ENCODE results near the gene PLOD2. TPM values are rescaled to one million over a fixed set of nuclear protein-coding genes. Genes with fewer than 3 reads are reported as not detected.

The PLOD2 gene
- total and polyA plus RNA-seq, 4 donors: 18.6 to 57.0 (median 24.3) TPM

DNA sequence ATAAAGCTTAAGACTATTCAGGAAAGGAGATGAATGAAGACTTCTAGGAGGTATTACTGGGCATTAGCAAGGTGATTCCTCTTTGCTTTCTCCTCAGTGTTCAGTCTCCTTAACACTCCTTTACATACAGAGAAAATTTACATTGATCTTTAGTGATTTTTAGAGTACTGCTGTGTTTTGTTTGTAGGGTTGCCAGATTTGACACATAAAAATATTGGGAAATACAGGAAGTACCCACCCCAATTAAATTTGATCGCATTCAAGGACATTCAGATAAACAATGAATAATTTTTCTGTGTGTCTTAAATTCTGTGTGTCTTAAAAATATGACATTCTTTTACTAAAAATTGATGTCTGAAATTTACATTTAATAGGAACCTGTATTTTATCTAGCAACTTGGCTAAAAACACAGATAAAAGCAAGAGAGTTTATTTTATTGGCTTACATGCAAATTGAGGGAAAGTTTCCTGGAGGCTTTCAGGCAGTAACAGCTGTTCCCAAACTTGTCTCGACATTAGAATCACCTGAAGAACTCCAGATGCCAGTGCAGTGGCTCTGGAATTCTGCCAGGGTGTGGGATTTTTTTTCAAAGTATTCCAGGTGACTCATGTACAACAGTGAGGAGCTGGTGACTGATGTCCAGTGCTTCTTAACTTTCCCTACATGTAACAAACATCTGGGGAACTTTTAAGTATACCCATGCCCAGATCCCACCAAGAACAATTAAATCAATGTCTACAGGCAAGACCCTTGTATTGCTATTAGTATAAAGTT is 23.4 kb upstream of the PLOD2 start:
- no peak overlapping the region for H3K4me3 ChIP-seq (ENCODE audit: low read depth in 1 of 3, low read length in 3 of 3)
- H3K27ac ChIP-seq (ENCODE audit: low read depth in 1 of 2, low read length in 2 of 2): no peak overlapping the region
- peaks cover 0 to 2% (median 0%) of the 10 kb centered on the region in 4 donors for H3K4me1 ChIP-seq (ENCODE audit: control insufficient read depth in 4 of 4, insufficient read depth in 4 of 4, low read length in 3 of 4)
- no peak for TF ChIP-seq NR2F2 (IDR thresholded peaks at IDR 0.05)
- no peak for TF ChIP-seq GABPA (IDR thresholded peaks at IDR 0.05 in 1 of 2, conservative IDR thresholded peaks at IDR 0.05 in 1 of 2)
- TF ChIP-seq TAF1 (conservative IDR thresholded peaks at IDR 0.05): no peak
- TF ChIP-seq FOXA1 (IDR thresholded peaks at IDR 0.05): no peak
- no peak for TF ChIP-seq HNF4A (conservative IDR thresholded peaks at IDR 0.05)
- no peak for TF ChIP-seq SP1 (IDR thresholded peaks at IDR 0.05)
- TF ChIP-seq, protein P1, sequence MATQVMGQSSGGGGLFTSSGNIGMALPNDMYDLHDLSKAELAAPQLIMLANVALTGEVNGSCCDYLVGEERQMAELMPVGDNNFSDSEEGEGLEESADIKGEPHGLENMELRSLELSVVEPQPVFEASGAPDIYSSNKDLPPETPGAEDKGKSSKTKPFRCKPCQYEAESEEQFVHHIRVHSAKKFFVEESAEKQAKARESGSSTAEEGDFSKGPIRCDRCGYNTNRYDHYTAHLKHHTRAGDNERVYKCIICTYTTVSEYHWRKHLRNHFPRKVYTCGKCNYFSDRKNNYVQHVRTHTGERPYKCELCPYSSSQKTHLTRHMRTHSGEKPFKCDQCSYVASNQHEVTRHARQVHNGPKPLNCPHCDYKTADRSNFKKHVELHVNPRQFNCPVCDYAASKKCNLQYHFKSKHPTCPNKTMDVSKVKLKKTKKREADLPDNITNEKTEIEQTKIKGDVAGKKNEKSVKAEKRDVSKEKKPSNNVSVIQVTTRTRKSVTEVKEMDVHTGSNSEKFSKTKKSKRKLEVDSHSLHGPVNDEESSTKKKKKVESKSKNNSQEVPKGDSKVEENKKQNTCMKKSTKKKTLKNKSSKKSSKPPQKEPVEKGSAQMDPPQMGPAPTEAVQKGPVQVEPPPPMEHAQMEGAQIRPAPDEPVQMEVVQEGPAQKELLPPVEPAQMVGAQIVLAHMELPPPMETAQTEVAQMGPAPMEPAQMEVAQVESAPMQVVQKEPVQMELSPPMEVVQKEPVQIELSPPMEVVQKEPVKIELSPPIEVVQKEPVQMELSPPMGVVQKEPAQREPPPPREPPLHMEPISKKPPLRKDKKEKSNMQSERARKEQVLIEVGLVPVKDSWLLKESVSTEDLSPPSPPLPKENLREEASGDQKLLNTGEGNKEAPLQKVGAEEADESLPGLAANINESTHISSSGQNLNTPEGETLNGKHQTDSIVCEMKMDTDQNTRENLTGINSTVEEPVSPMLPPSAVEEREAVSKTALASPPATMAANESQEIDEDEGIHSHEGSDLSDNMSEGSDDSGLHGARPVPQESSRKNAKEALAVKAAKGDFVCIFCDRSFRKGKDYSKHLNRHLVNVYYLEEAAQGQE (IDR thresholded peaks at IDR 0.05): no peak
- TF ChIP-seq EGR1 (IDR thresholded peaks at IDR 0.05; ENCODE audit: low read depth in 2 of 2): no peak
- no peak for TF ChIP-seq HNF4G (IDR thresholded peaks at IDR 0.05)
- no peak for TF ChIP-seq RXRA (IDR thresholded peaks at IDR 0.05)
- TF ChIP-seq RAD21 (IDR thresholded peaks at IDR 0.05): no peak
- no peak for TF ChIP-seq JUND (IDR thresholded peaks at IDR 0.05)
- no peak for TF ChIP-seq CTCF (IDR thresholded peaks at IDR 0.05; ENCODE audit: low read depth, low read length, missing input control)
- TF ChIP-seq ATF3 (IDR thresholded peaks at IDR 0.05): no peak
- TF ChIP-seq, protein P2, sequence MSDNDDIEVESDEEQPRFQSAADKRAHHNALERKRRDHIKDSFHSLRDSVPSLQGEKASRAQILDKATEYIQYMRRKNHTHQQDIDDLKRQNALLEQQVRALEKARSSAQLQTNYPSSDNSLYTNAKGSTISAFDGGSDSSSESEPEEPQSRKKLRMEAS (IDR thresholded peaks at IDR 0.05): no peak
- H3K27me3 ChIP-seq (ENCODE audit: control insufficient read depth in 4 of 4, insufficient read depth in 4 of 4, low read length in 3 of 4): no peaks in the 10 kb centered on the region
- H3K9ac ChIP-seq (ENCODE audit: low read depth in 1 of 2, low read length in 2 of 2): no peak overlapping the region
- peaks cover 0 to 5% (median 1%) of the 10 kb centered on the region in 4 donors for H3K36me3 ChIP-seq (ENCODE audit: control insufficient read depth in 4 of 4, insufficient read depth in 3 of 4, low read depth in 1 of 4, low read length in 3 of 4)
- no peak for DNase-seq (ENCODE audit: low spot score)
- WGBS: 41% methylated on average over 2 of the region's 2 CpGs
- no peaks in the 10 kb centered on the region for H3K9me3 ChIP-seq (ENCODE audit: control insufficient read depth in 4 of 4, low read length in 3 of 4)

DNA sequence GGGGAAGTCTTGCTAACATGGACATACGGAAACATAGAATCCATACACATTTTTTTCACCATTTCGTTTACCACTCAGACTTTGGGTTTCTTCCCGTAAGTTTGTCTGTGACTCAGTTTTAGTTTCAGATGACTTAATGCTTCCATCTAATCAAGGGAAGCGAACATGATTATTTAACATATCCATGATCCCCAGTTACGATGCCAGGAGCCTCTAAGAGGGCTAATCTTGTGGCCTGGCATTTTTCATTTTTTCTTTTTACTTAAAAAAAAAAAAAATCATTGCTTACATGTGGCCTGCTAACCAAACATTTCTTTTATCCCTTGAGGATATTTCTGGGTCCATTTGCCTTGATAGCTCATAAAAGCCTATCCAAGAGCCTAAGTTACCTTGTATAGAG is 20.2 kb upstream of the PLOD2 start:
- no peak overlapping the region for H3K4me3 ChIP-seq (ENCODE audit: low read depth in 1 of 3, low read length in 3 of 3)
- TF ChIP-seq GABPA (IDR thresholded peaks at IDR 0.05 in 1 of 2, conservative IDR thresholded peaks at IDR 0.05 in 1 of 2): no peak
- no peak for TF ChIP-seq FOXA2 (IDR thresholded peaks at IDR 0.05)
- TF ChIP-seq, protein P3, sequence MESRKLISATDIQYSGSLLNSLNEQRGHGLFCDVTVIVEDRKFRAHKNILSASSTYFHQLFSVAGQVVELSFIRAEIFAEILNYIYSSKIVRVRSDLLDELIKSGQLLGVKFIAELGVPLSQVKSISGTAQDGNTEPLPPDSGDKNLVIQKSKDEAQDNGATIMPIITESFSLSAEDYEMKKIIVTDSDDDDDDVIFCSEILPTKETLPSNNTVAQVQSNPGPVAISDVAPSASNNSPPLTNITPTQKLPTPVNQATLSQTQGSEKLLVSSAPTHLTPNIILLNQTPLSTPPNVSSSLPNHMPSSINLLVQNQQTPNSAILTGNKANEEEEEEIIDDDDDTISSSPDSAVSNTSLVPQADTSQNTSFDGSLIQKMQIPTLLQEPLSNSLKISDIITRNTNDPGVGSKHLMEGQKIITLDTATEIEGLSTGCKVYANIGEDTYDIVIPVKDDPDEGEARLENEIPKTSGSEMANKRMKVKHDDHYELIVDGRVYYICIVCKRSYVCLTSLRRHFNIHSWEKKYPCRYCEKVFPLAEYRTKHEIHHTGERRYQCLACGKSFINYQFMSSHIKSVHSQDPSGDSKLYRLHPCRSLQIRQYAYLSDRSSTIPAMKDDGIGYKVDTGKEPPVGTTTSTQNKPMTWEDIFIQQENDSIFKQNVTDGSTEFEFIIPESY (IDR thresholded peaks at IDR 0.05): no peak
- TF ChIP-seq, protein P1 (IDR thresholded peaks at IDR 0.05): no peak
- TF ChIP-seq NR2F2 (IDR thresholded peaks at IDR 0.05): no peak
- TF ChIP-seq HNF4G (IDR thresholded peaks at IDR 0.05): no peak
- no peak for TF ChIP-seq EGR1 (IDR thresholded peaks at IDR 0.05; ENCODE audit: low read depth in 2 of 2)
- TF ChIP-seq HNF4A (conservative IDR thresholded peaks at IDR 0.05): no peak
- TF ChIP-seq SP1 (IDR thresholded peaks at IDR 0.05): no peak
- no peak for TF ChIP-seq FOXA1 (IDR thresholded peaks at IDR 0.05)
- no peak for TF ChIP-seq RAD21 (IDR thresholded peaks at IDR 0.05)
- 94% methylated on average over 5 of the region's 5 CpGs for WGBS
- no peaks in the 10 kb centered on the region for H3K27me3 ChIP-seq (ENCODE audit: control insufficient read depth in 4 of 4, insufficient read depth in 4 of 4, low read length in 3 of 4)
- H3K9me3 ChIP-seq (ENCODE audit: control insufficient read depth in 4 of 4, low read length in 3 of 4): no peaks in the 10 kb centered on the region
- peaks cover 0 to 2% (median 0%) of the 10 kb centered on the region in 4 donors for H3K4me1 ChIP-seq (ENCODE audit: control insufficient read depth in 4 of 4, insufficient read depth in 4 of 4, low read length in 3 of 4)
- no peak overlapping the region for H3K27ac ChIP-seq (ENCODE audit: low read depth in 1 of 2, low read length in 2 of 2)
- no peak for DNase-seq (ENCODE audit: low spot score)
- H3K9ac ChIP-seq (ENCODE audit: low read depth in 1 of 2, low read length in 2 of 2): no peak overlapping the region
- H3K36me3 ChIP-seq (ENCODE audit: control insufficient read depth in 4 of 4, insufficient read depth in 3 of 4, low read depth in 1 of 4, low read length in 3 of 4): no peaks in the 10 kb centered on the region

All from liver (tissue), 9 donors.